Right renal pelvis (tissue), 4 donors: ENCODE measurements around the gene CANT1. TPM values are rescaled to one million over a fixed set of nuclear protein-coding genes. Genes with fewer than 3 reads are reported as not detected.
"Not testable (repeated sequence)": the region's sequence is repeated elsewhere in the genome, so short reads cannot be mapped to it uniquely, and the experiment has no call there.

Experiments used
- DNase-seq, 4 donors: peaks; one replicate each; pipeline ENCODE4 v3.0.0-alpha.2; 2013; ENCODE audit warnings: low read depth in 4 of 4, low spot score in 3 of 4, missing footprints in 1 of 4
- polyA plus RNA-seq, 4 donors: library from polyadenylated mRNA; unstranded; fragments of 120-200 nt; gene quantifications; one replicate each; pipeline ENCODE4 v1.2.1, GENCODE V29; 2013; ENCODE audit not compliant: insufficient read length in 4 of 4

The CANT1 gene
- polyA plus RNA-seq, 4 donors: 44.6 to 55.8 (median 49.6) TPM

- no peak for DNase-seq
Measured at GRCh38 chr17:79043931-79044320, 34.4 kb upstream of the CANT1 start.

- no peak for DNase-seq
Measured at GRCh38 chr17:79043191-79043930, 33.8 kb upstream of the CANT1 start.

GRCh38 chr17:79042421-79043190, 33.0 kb upstream of the CANT1 start:
- DNase-seq: no peak

- DNase-seq: no peak
Measured at GRCh38 chr17:79041723-79042420, 32.3 kb upstream of the CANT1 start.

- DNase-seq: no peak
Measured at GRCh38 chr17:79041041-79041570, 31.5 kb upstream of the CANT1 start.

GRCh38 chr17:79039886-79040285, 30.3 kb upstream of the CANT1 start:
- no peak for DNase-seq

GRCh38 chr17:79039171-79039570, 29.6 kb upstream of the CANT1 start:
- DNase-seq: no peak

- no peak for DNase-seq
Measured at GRCh38 chr17:79038545-79039135, 29.1 kb upstream of the CANT1 start.

GRCh38 chr17:79036596-79036995, 27.0 kb upstream of the CANT1 start:
- no peak for DNase-seq

GRCh38 chr17:79036181-79036580, 26.6 kb upstream of the CANT1 start:
- DNase-seq: no peak

- no peak for DNase-seq
Measured at GRCh38 chr17:79035686-79036085, 26.1 kb upstream of the CANT1 start.

- DNase-seq: no peak
Measured at GRCh38 chr17:79034931-79035485, 25.4 kb upstream of the CANT1 start.

GRCh38 chr17:79033741-79034501, 24.4 kb upstream of the CANT1 start:
- DNase-seq: no peak

- DNase-seq: no peak
Measured at GRCh38 chr17:79033046-79033616, 23.6 kb upstream of the CANT1 start.

GRCh38 chr17:79031996-79032875, 22.7 kb upstream of the CANT1 start:
- no peak for DNase-seq

GRCh38 chr17:79030636-79031035, 21.1 kb upstream of the CANT1 start:
- DNase-seq: not testable (repeated sequence)

- DNase-seq: no peak
Measured at GRCh38 chr17:79029327-79030009, 19.9 kb upstream of the CANT1 start.
